Esophagus muscularis mucosa (tissue), 4 donors: ENCODE measurements around the gene LGALS12. TPM values are rescaled to one million over a fixed set of nuclear protein-coding genes. Genes with fewer than 3 reads are reported as not detected.
"Not testable (repeated sequence)": the region's sequence is repeated elsewhere in the genome, so short reads cannot be mapped to it uniquely, and the experiment has no call there.

ENCODE experiments used
- DNase-seq: peaks from one replicate; pipeline ENCODE4 v3.0.0-alpha.2; 2017; ENCODE audit errors: extremely low spot score
- H3K27ac ChIP-seq, 4 donors: fragments of 200-600 bp; sonication (generic); replicated peaks in 1 of 4; 1 replicate in 3 of 4; 2 replicates in 1 of 4; pipeline ENCODE4 v1.5.1; 2016 to 2019; ENCODE audit warnings: mild to moderate bottlenecking in 1 of 4
- H3K27me3 ChIP-seq, 4 donors: fragments of 200-600 bp; sonication (generic); one replicate each; pipeline versions ENCODE4 v1.5.1 to v1.6.0; 2016 to 2019
- H3K36me3 ChIP-seq, 4 donors: fragments of 200-600 bp; sonication (generic); one replicate each; pipeline ENCODE4 v1.5.1; 2016 to 2019
- H3K4me1 ChIP-seq, 4 donors: fragments of 200-600 bp; sonication (generic); one replicate each; pipeline ENCODE4 v1.5.1; 2016 to 2019
- H3K4me3 ChIP-seq, 4 donors: fragments of 200-600 bp; sonication (generic); 1 replicate in 2 of 4; 2 replicates in 2 of 4; pipeline ENCODE4 v1.5.1; 2016 to 2019; ENCODE audit warnings: mild to moderate bottlenecking in 4 of 4, moderate library complexity in 1 of 4
- H3K9me3 ChIP-seq, 4 donors: fragments of 200-600 bp; sonication (generic); 1 replicate in 3 of 4; 2 replicates in 1 of 4; pipeline ENCODE4 v1.5.1; 2016 to 2019
- CTCF ChIP-seq, 3 experiments: fragments of 200-600 bp in 2 of 3; fragments of 450-650 bp in 1 of 3; sonication (generic) in 2 of 3; IDR thresholded peaks; one replicate each; pipeline ENCODE4 v1.5.1; 2017 to 2019; ENCODE audit warnings: antibody characterized with exemption in 3 of 3, mild to moderate bottlenecking in 2 of 3, moderate library complexity in 1 of 3
- EP300 ChIP-seq: sonication (generic); formaldehyde crosslinking; IDR thresholded peaks from one replicate; pipeline ENCODE4 v1.6.1; 2017; ENCODE audit warnings: antibody characterized with exemption
- POLR2A ChIP-seq: fragments of 450-650 bp; IDR thresholded peaks from one replicate; pipeline ENCODE4 v1.6.1; 2017; ENCODE audit warnings: antibody characterized with exemption, moderate library complexity, mild to moderate bottlenecking, low read depth
- POLR2AphosphoS5 ChIP-seq, 2 donors: sonication (generic); formaldehyde crosslinking; IDR thresholded peaks; one replicate each; pipeline ENCODE4 v1.6.1; 2017; ENCODE audit warnings: antibody characterized with exemption in 2 of 2
- WGBS: methylation state at CpG from one replicate; pipeline ENCODE4 v1.1.5; 2018; 5-methylcytosine and 5-hydroxymethylcytosine counted together
- intact Hi-C: fragments of 100-400 bp; cut with DNase I; formaldehyde crosslinking; loops from one replicate; pipeline ENCODE4 v1.15.1; 2023
- total RNA-seq, 4 donors: library from RNA; depleted of rRNA; stranded (reverse); fragments of >200 nt; gene quantifications; one replicate each; pipeline versions ENCODE4 v1.1.0 to v1.2.1, GENCODE V29; 2016

Gene LGALS12
- total RNA-seq, 4 donors from 2014 or later = not detected

- WGBS = 90% methylated on average over 5 of the region's 5 CpGs
- H3K9me3 ChIP-seq = peaks cover 0 to 5% (median 0%) of the 10 kb centered on the region in 4 donors
- no peak for TF ChIP-seq POLR2A
- TF ChIP-seq POLR2AphosphoS5 (IDR thresholded peaks at IDR 0.05) = no peak
- TF ChIP-seq CTCF (IDR thresholded peaks at IDR 0.05) = no peak
- TF ChIP-seq EP300 = no peak
Observed at GRCh38 chr11:63520606-63521170, 14.8 kb downstream of the LGALS12 start.

GRCh38 chr11:63521896-63522295, 16.0 kb downstream of the LGALS12 start:
- no peaks in the 10 kb centered on the region for H3K4me1 ChIP-seq
- H3K36me3 ChIP-seq = no peaks in the 10 kb centered on the region
- H3K4me3 ChIP-seq = no peak overlapping the region
- 87% methylated on average over 2 of the region's 2 CpGs for WGBS
- intact Hi-C loops = no loop called here
- no peak for TF ChIP-seq EP300
- TF ChIP-seq CTCF (IDR thresholded peaks at IDR 0.05) = no peak
- TF ChIP-seq POLR2AphosphoS5 (IDR thresholded peaks at IDR 0.05) = no peak
- TF ChIP-seq POLR2A = no peak
- no peaks in the 10 kb centered on the region for H3K27me3 ChIP-seq
- H3K27ac ChIP-seq = no peak overlapping the region
- no peak for DNase-seq
- peaks cover 0 to 5% (median 0%) of the 10 kb centered on the region in 4 donors for H3K9me3 ChIP-seq

More at GRCh38 chr11:63520606-63521170, 14.8 kb downstream of the LGALS12 start:
- Histone ChIP-seq H3K27ac (no peak overlapping the region), H3K27me3 (no peaks in the 10 kb centered on the region), H3K4me3 (no peak overlapping the region), H3K4me1 (no peaks in the 10 kb centered on the region), H3K36me3 (no peaks in the 10 kb centered on the region)
- intact Hi-C loops = no loop called here
- DNase-seq = no peak

GRCh38 chr11:63523151-63523550, 17.3 kb downstream of the LGALS12 start:
- WGBS = 86% methylated on average over 7 of the region's 7 CpGs

GRCh38 chr11:63527667-63528066, 21.8 kb downstream of the LGALS12 start:
- TF ChIP-seq CTCF (IDR thresholded peaks at IDR 0.05) (no peak), EP300 (no peak), POLR2A (no peak), POLR2AphosphoS5 (IDR thresholded peaks at IDR 0.05) (no peak)
- no peak overlapping the region for H3K4me3 ChIP-seq
- peaks cover 0 to 5% (median 0%) of the 10 kb centered on the region in 4 donors for H3K9me3 ChIP-seq
- H3K27me3 ChIP-seq = no peaks in the 10 kb centered on the region
- peaks cover 0 to 7% (median 6%) of the 10 kb centered on the region in 4 donors for H3K4me1 ChIP-seq
- 85% methylated on average over 2 of the region's 2 CpGs for WGBS
- intact Hi-C loops = no loop called here
- H3K27ac ChIP-seq = no peak overlapping the region
- DNase-seq = no peak
- H3K36me3 ChIP-seq = no peaks in the 10 kb centered on the region

More at GRCh38 chr11:63523151-63523550, 17.3 kb downstream of the LGALS12 start:
- H3K27me3 ChIP-seq = no peaks in the 10 kb centered on the region
- peaks cover 0 to 5% (median 0%) of the 10 kb centered on the region in 4 donors for H3K9me3 ChIP-seq
- no peaks in the 10 kb centered on the region for H3K4me1 ChIP-seq
- no peaks in the 10 kb centered on the region for H3K36me3 ChIP-seq
- intact Hi-C loops = no loop called here
- H3K4me3 ChIP-seq = no peak overlapping the region
- H3K27ac ChIP-seq = no peak overlapping the region
- TF ChIP-seq CTCF (IDR thresholded peaks at IDR 0.05) (no peak), POLR2AphosphoS5 (IDR thresholded peaks at IDR 0.05) (no peak), EP300 (no peak), POLR2A (no peak)
- no peak for DNase-seq

- not testable (repeated sequence) for DNase-seq
- 58% methylated on average over 7 of the region's 11 CpGs for WGBS
Observed at GRCh38 chr11:63528156-63528555, 22.3 kb downstream of the LGALS12 start.

GRCh38 chr11:63528729-63529278, 22.9 kb downstream of the LGALS12 start:
- H3K9me3 ChIP-seq, H3K4me3 ChIP-seq, H3K36me3 ChIP-seq, DNase-seq, H3K27me3 ChIP-seq, H3K27ac ChIP-seq, intact Hi-C loops, H3K4me1 ChIP-seq: not testable (repeated sequence)
- 71% methylated on average over 1 of the region's 3 CpGs for WGBS

More at GRCh38 chr11:63528156-63528555, 22.3 kb downstream of the LGALS12 start:
- H3K36me3 ChIP-seq, H3K4me3 ChIP-seq, H3K27ac ChIP-seq, H3K4me1 ChIP-seq, H3K9me3 ChIP-seq, H3K27me3 ChIP-seq, intact Hi-C loops: not testable (repeated sequence)

- intact Hi-C loops, DNase-seq, H3K27ac ChIP-seq, H3K27me3 ChIP-seq, H3K36me3 ChIP-seq, H3K9me3 ChIP-seq, H3K4me3 ChIP-seq, H3K4me1 ChIP-seq: not testable (repeated sequence)
- WGBS = 76% methylated on average over 6 of the region's 6 CpGs
Observed at GRCh38 chr11:63529373-63529772, 23.5 kb downstream of the LGALS12 start.
